ENCODE results near the gene C9orf85. TPM values are rescaled to one million over a fixed set of nuclear protein-coding genes. Genes with fewer than 3 reads are reported as not detected.

Gene C9orf85
- total RNA-seq (10 to 100 TPM in 6 of 9 donors, 1 to 10 TPM in 3; 8.1 to 18.8 (median 12.7) TPM), polyA plus RNA-seq (10 to 100 TPM in 1 of 3 donors, 1 to 10 TPM in 2; 4.7 to 17.1 (median 7.3) TPM)
- long read RNA-seq, donor 1, transcript C9orf85-201 (4 exons, 1,279 nt) = major isoform, 5 of 7 reads
- long read RNA-seq, donor 1, partial matches to known transcripts = 0 of 7 reads
- long read RNA-seq, donor 1, other reads (novel, unspliced or antisense) = 0 of 7 reads
- long read RNA-seq, donor 2, transcript C9orf85-201 (4 exons, 1,279 nt) = major isoform, 5 of 5 reads
- long read RNA-seq, donor 2, partial matches to known transcripts = 0 of 5 reads
- long read RNA-seq, donor 2, other reads (novel, unspliced or antisense) = 0 of 5 reads
- long read RNA-seq, donor 3, transcript C9orf85-201 (4 exons, 1,279 nt) = major isoform, 6 of 7 reads
- long read RNA-seq, donor 3, partial matches to known transcripts = 0 of 7 reads
- long read RNA-seq, donor 3, other reads (novel, unspliced or antisense) = 0 of 7 reads
- long read RNA-seq, donor 4, partial matches to known transcripts = 0 of 6 reads
- long read RNA-seq, donor 4, other reads (novel, unspliced or antisense) = 3 of 6 reads
- long read RNA-seq, donor 5, transcript C9orf85-201 (4 exons, 1,279 nt) = major isoform, 5 of 11 reads
- long read RNA-seq, donor 5, partial matches to known transcripts = 1 of 11 reads
- long read RNA-seq, donor 5, other reads (novel, unspliced or antisense) = 5 of 11 reads
- long read RNA-seq, donor 6, partial matches to known transcripts = 0 of 3 reads
- long read RNA-seq, donor 6, other reads (novel, unspliced or antisense) = 2 of 3 reads
- long read RNA-seq, donor 7, partial matches to known transcripts = 0 of 2 reads
- long read RNA-seq, donor 7, other reads (novel, unspliced or antisense) = 0 of 2 reads
- long read RNA-seq, donor 8, transcript C9orf85-201 (4 exons, 1,279 nt) = major isoform, 6 of 8 reads
- long read RNA-seq, donor 8, partial matches to known transcripts = 0 of 8 reads
- long read RNA-seq, donor 8, other reads (novel, unspliced or antisense) = 0 of 8 reads
- long read RNA-seq, donor 9, partial matches to known transcripts = 0 of 4 reads
- long read RNA-seq, donor 9, other reads (novel, unspliced or antisense) = 0 of 4 reads
- long read RNA-seq, donor 10, partial matches to known transcripts = 5 of 9 reads
- long read RNA-seq, donor 10, other reads (novel, unspliced or antisense) = 0 of 9 reads

DNA sequence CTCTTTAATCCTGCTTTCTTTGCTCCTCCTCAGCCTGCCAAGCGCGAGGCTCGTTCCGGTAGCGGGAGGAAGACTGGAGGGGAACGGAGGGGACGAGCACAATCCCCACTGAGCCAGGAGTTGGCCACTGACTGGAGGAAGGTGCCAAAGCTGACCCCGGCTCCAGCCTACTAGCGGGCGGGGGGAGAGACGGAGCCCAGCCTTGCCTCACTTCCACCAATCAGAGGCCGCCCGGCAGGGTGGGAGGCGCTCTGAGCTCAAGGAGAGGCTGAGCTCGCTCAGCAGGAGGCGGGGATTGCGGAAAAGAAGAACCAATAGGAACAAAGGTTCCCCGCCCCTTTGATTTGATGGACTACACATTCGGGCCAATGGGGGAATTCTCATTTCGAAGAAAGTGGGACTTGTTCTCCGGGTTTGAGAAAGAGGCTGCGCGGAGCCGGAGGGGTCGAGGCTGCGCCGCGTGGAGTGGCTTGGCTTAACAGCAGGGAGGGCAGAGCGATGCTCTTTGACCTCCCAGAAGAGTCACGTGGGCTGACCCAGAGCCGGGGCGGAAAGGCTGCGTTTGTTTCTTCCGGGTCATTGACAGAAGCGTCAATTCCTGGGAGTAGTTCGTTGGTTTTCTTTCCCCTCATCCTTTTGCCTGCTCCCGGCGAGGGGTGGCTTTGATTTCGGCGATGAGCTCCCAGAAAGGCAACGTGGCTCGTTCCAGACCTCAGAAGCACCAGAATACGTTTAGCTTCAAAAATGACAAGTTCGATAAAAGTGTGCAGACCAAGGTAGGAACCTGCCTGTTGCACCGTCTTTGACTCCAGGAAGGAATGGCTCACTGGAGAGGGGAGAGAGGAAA lies at the start of gene C9orf85, which contains the start of gene ABHD17B:
Gene C9orf85 (plus strand): TSS at position 579 of the 847 bp plus-strand sequence. CDS start 96 bp downstream, at position 675.
Gene ABHD17B (minus strand): TSS at position 133 of the 847 bp plus-strand sequence. CDS start 36,113 bp downstream, outside the sequence.
- TF ChIP-seq POLR2A (IDR thresholded peaks at IDR 0.05) (peak; percentile 96 to 99), CTCF (IDR thresholded peaks at IDR 0.05) (no peak)
- H3K9me3 ChIP-seq (replicated peaks in 1 of 3) = no peaks in the 10 kb centered on the region
- no peaks in the 10 kb centered on the region for H3K36me3 ChIP-seq (replicated peaks in 1 of 2)
- intact Hi-C loops (cut with DNase I) = no loop called here
- peak within 1 kb of the TSS; percentile 69 to 83 (median 76) for H3K4me3 ChIP-seq
- H3K27ac ChIP-seq = peak within 1 kb of the TSS; percentile 62 to 92 (median 91)
- peaks cover 15 to 33% of the 10 kb centered on the region in 2 donors for H3K4me1 ChIP-seq (replicated peaks in 1 of 2)
- no peaks in the 10 kb centered on the region for H3K27me3 ChIP-seq
- peak; percentile 99 to 100 (median 99) for DNase-seq
- WGBS, 4 donors = 0 to 1% (median 0%) methylated on average over 40 to 45 of the region's 45 CpGs

DNA sequence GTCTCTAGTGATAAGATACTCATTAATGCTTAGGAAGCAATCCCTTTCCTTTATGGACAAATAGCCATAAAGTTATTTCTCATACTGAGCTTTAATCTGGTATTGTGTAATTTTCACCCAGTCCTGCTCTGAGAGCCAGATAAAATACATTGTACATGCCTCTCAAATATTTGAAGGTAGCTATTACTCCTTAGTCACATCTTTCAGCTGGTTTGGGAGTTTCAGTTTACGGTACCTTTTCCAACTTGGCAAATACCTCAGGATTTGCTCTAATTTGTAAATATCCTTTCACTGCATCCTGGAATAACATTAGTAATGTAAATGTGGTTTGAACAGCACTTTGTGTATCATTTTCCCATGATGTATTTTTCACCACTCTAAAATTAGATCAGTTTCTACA lies 47.8 kb upstream of the C9orf85 start:
- Histone ChIP-seq H3K4me1 (replicated peaks in 1 of 2) (no peaks in the 10 kb centered on the region), H3K9me3 (replicated peaks in 1 of 3) (peaks cover 0 to 9% (median 4%) of the 10 kb centered on the region in 3 donors), H3K36me3 (replicated peaks in 1 of 2) (no peaks in the 10 kb centered on the region), H3K4me3 (no peak overlapping the region), H3K27me3 (no peaks in the 10 kb centered on the region), H3K27ac (no peak overlapping the region)
- WGBS, 4 donors = 93 to 100% (median 96%) methylated on average over 1 of the region's 1 CpG
- intact Hi-C loops (cut with DNase I) = no loop called here
- DNase-seq = no peak
- no peak for TF ChIP-seq POLR2A (IDR thresholded peaks at IDR 0.05)
- no peak for TF ChIP-seq CTCF (IDR thresholded peaks at IDR 0.05)

DNA sequence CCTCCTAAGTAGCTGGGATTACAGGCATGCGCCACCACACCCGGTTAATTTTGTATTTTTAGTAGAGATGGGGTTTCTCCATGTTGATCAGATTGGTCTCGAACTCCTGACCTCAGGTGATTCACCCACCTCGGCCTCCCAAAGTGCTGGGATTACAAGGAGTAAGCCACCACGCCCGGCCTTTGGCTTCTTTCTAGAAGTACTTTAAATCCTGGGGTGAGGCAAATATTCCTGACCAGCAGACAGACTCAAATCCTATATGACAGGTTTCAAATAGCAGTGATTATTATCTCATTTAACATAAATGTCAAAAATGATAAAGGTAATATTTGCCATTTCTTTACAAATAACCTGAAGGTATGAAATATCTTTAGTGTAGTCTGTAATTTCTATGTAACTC lies 36.1 kb upstream of the C9orf85 start:
- Histone ChIP-seq H3K9me3 (replicated peaks in 1 of 3) (peaks cover 0 to 18% (median 3%) of the 10 kb centered on the region in 3 donors), H3K27ac (no peak overlapping the region), H3K27me3 (no peaks in the 10 kb centered on the region), H3K4me1 (replicated peaks in 1 of 2) (no peaks in the 10 kb centered on the region), H3K36me3 (replicated peaks in 1 of 2) (no peaks in the 10 kb centered on the region), H3K4me3 (no peak overlapping the region)
- 97 to 99% (median 98%) methylated on average over 6 of the region's 6 CpGs for WGBS, 4 donors
- intact Hi-C loops (cut with DNase I) = no loop called here
- no peak for DNase-seq
- no peak for TF ChIP-seq CTCF (IDR thresholded peaks at IDR 0.05)
- TF ChIP-seq POLR2A (IDR thresholded peaks at IDR 0.05) = no peak

All from adrenal gland (tissue), 19 donors.